Measurements from ENCODE around the gene PMM2.

PMM2 gene

GRCh38 chr16:8893976-8894690, 96.5 kb downstream of the PMM2 start:
- ChIA-PET POLR2A (no interaction called here), CTCF (no interaction called here)
- TF ChIP-seq FOXK2 (IDR thresholded peaks at IDR 0.05) (no peak), ARNT (IDR thresholded peaks at IDR 0.05) (no peak), PKNOX1 (IDR thresholded peaks at IDR 0.05) (no peak), ZNF384 (IDR thresholded peaks at IDR 0.05) (no peak), ELF4 (IDR thresholded peaks at IDR 0.05) (no peak), SUZ12 (IDR thresholded peaks at IDR 0.05) (no peak), FOXM1 (IDR thresholded peaks at IDR 0.05; ENCODE audit: borderline replicate concordance) (no peak), SP1 (IDR thresholded peaks at IDR 0.05) (no peak), CTBP1 (IDR thresholded peaks at IDR 0.05; ENCODE audit: borderline replicate concordance) (no peak), BHLHE40 (IDR thresholded peaks at IDR 0.05; ENCODE audit: borderline replicate concordance) (no peak), NFRKB (IDR thresholded peaks at IDR 0.05) (no peak), LEF1 (IDR thresholded peaks at IDR 0.05; ENCODE audit: borderline replicate concordance) (no peak), HDGF (IDR thresholded peaks at IDR 0.05; ENCODE audit: borderline replicate concordance) (no peak), TARDBP (IDR thresholded peaks at IDR 0.05) (no peak), L3MBTL2 (conservative IDR thresholded peaks at IDR 0.05) (no peak), FOXA1 (IDR thresholded peaks at IDR 0.05) (no peak)
- no peak for DNase-seq (ENCODE audit: extremely low spot score)

- ChIA-PET POLR2A (no interaction called here), CTCF (no interaction called here)
- TF ChIP-seq ZNF384 (IDR thresholded peaks at IDR 0.05) (no peak), CTBP1 (IDR thresholded peaks at IDR 0.05; ENCODE audit: borderline replicate concordance) (no peak), PKNOX1 (IDR thresholded peaks at IDR 0.05) (no peak), SUZ12 (IDR thresholded peaks at IDR 0.05) (no peak), FOXM1 (IDR thresholded peaks at IDR 0.05; ENCODE audit: borderline replicate concordance) (no peak), SP1 (IDR thresholded peaks at IDR 0.05) (no peak), FOXA1 (IDR thresholded peaks at IDR 0.05) (no peak), BHLHE40 (IDR thresholded peaks at IDR 0.05; ENCODE audit: borderline replicate concordance) (no peak), L3MBTL2 (conservative IDR thresholded peaks at IDR 0.05) (no peak), FOXK2 (IDR thresholded peaks at IDR 0.05) (no peak), ELF4 (IDR thresholded peaks at IDR 0.05) (no peak), HDGF (IDR thresholded peaks at IDR 0.05; ENCODE audit: borderline replicate concordance) (no peak), LEF1 (IDR thresholded peaks at IDR 0.05; ENCODE audit: borderline replicate concordance) (no peak), NFRKB (IDR thresholded peaks at IDR 0.05) (no peak)
- no peak for DNase-seq (ENCODE audit: extremely low spot score)
These were observed 97.2 kb downstream of the PMM2 start for GRCh38 chr16:8894736-8895334.

- POLR2A ChIA-PET = no interaction called here
- CTCF ChIA-PET = no interaction called here
- no peak for DNase-seq (ENCODE audit: extremely low spot score)
These were observed 101.2 kb downstream of the PMM2 start for GRCh38 chr16:8898660-8899318.

More at GRCh38 chr16:8898660-8899318, 101.2 kb downstream of the PMM2 start:
- TF ChIP-seq SP1 (IDR thresholded peaks at IDR 0.05) (no peak), FOXK2 (IDR thresholded peaks at IDR 0.05) (no peak), FOXA1 (IDR thresholded peaks at IDR 0.05) (no peak), ZNF384 (IDR thresholded peaks at IDR 0.05) (no peak), BHLHE40 (IDR thresholded peaks at IDR 0.05; ENCODE audit: borderline replicate concordance) (no peak), PKNOX1 (IDR thresholded peaks at IDR 0.05) (no peak), CTBP1 (IDR thresholded peaks at IDR 0.05; ENCODE audit: borderline replicate concordance) (no peak), NFRKB (IDR thresholded peaks at IDR 0.05) (no peak), L3MBTL2 (conservative IDR thresholded peaks at IDR 0.05) (no peak), SUZ12 (IDR thresholded peaks at IDR 0.05) (no peak), HDGF (IDR thresholded peaks at IDR 0.05; ENCODE audit: borderline replicate concordance) (no peak), ARNT (IDR thresholded peaks at IDR 0.05) (no peak)
